ENCODE data around the gene ADAM19.

Gene ADAM19

DNA sequence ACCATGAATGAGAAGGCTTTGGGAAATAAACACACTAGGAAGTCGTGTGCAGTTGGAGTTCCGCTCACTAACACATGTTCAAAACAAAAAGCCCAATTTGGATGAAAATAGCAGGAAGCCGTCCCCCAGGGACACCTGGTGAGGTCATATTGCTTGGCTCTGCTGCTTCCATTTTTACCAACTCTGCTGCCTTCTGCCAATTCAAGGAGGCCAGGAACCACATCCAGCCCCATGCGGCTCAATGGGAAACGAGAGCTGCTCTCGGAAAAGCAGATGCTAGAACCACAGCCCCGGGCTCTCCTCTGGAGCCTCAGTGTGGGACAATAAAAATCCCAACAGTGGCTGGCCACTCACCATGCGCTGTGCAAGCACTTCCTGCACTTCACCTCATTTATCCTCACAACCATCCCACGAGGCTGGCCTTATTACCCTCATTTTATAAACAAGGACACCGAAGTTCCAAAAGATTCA, 13.4 kb downstream of the ADAM19 start:
- peak; percentile 54 for DNase-seq (ENCODE audit: low read depth)

DNA sequence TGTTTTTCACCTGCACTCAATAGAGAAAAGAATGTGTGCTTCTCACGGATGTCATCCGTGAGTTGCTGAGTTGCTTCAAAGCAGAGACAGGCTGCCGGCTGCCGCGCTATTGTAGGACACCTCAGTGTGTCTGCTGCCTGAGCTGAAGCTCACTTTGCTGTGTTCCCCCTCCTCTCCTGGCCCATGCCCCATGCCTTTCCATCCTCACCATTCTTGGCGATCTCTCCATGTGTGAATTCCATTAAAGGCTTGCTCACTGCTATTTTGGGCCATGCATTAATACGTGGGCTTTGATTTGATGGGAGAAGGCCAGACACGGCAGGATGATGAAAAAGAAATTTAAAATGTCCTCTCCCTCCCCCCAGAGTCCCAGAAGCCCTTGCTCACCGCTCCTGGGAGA, 14.5 kb downstream of the ADAM19 start:
- no peak for DNase-seq (ENCODE audit: low read depth)

DNA sequence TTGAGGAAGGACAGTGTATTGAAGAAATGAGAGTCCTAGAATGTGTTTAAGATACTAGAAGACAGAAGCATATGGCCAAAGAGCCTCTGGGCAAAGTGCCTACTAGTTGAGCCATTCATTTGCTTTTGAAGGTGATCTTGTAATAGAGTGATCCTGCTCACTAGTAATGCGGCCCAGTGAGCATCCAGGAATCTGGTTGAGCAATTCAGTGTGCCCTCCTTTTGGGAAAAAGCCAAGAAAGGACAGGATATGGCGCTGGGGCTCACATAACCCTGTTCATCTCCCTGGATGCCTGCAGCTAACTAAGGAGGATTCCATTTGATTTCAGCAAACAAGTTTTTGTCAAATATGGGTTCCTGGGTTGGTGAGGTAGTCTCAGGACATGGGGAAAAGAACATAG, 16.3 kb downstream of the ADAM19 start:
- peak; percentile 93 for DNase-seq (ENCODE audit: low read depth)

DNA sequence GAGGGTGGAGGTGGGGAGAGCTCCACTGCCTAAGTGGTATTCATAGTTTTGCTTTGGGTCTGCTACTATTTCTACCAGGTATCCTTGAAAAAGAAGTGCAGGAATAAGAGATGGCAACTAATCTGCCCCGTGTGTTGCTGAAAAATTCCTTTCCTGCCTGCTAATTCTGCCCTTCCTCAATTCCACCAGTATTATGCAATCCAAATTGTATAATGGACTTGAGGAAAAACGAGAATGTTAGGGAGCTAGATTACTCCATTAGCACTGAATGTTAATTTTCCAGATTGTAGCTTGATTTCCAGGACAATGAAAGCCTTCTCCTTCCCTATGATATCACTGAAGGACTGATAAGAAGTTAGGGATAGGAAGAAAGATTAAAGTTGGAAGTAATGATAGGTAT, 16.9 kb downstream of the ADAM19 start:
- DNase-seq (ENCODE audit: low read depth) = peak; percentile 43

DNA sequence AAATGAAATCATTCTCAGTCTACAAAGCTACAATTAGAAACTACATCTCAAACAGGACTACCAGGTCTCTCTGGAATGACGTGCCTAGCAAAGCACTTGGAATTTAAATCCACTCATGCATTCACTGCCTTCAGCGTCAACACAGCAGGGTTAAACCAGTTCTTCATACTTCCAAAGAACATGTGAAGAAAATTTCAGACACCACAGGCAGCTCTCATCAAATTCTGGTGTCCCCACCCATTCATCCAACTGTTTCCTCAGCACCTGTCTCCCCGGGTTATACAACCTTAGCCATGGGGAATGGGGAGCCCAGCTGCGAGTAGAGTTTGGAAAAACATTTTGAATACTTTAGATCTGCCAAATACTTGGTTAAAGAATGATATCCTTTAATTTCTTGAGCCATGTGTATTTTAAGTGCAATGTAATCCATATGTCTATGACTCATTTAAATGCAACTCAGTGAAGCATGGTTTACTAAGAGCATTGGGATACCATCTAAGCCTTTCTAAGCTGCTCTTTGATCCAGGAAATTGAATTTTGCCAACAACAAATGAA, 17.5 kb downstream of the ADAM19 start:
- peak; percentile 89 for DNase-seq (ENCODE audit: low read depth)

DNA sequence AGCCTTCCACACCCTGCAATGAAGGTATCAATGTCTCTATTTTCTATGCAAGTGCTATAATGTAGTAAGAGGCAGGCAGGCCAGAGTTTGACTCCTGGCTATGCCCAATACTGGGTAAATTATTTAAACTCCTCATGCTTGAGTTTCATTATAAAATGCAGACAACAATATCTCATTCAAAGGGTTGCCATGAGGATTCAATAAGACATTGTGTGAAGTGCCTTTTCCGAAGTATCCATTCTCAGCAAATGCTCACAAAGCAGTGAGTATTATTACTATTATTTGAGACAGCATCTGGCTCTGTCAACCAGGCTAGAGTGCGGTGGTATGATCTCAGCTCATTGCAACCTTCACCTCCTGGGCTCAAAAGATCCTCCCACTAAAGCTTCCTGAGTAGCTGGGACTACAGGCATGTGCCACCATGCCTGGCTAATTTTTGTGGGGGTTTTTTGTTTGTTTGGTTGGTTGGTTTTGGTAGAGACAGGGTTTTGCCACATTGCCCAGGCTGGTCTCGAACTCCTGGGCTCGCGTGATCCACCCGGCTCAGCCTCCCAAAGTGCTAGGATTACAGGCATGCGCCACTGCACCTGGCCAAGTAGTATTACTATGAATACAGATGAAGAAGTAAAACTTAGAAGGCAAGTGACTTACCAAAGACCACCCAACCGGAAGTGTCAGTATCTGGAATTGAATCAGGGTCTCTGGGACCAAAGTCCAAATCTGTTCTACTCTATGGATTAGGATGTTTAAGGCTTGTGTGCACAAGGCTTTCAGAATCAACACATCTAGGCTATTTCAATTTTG, 18.8 kb downstream of the ADAM19 start:
- DNase-seq (ENCODE audit: low read depth) = no peak

DNA sequence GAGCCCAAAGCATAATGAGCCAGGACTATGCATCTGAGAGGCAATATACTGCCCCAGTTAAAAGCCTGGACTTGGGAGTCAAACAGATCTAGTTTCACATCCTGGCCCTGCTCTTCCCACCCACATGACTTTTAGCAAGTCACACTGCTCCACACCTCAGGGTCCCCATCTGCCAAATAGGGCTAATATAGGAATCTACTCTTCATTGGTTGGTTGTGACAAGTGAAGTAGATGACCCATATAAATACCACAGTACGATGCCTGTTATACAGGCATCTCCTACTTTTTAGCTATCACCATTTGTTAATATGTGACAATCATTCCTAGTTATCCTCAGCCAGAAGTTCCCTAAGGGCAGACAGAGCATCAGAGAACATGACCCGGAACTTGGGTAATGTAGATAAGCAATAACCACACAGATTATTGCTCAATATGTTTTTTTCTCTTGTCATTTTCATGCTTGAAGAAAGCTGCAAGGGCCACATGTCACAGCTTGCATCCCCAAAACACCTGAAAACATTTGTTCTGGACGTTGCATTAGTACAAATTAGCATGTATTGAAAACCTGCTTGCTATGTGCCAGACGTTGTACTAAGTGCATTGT, 20.4 kb downstream of the ADAM19 start:
- no peak for DNase-seq (ENCODE audit: low read depth)

DNA sequence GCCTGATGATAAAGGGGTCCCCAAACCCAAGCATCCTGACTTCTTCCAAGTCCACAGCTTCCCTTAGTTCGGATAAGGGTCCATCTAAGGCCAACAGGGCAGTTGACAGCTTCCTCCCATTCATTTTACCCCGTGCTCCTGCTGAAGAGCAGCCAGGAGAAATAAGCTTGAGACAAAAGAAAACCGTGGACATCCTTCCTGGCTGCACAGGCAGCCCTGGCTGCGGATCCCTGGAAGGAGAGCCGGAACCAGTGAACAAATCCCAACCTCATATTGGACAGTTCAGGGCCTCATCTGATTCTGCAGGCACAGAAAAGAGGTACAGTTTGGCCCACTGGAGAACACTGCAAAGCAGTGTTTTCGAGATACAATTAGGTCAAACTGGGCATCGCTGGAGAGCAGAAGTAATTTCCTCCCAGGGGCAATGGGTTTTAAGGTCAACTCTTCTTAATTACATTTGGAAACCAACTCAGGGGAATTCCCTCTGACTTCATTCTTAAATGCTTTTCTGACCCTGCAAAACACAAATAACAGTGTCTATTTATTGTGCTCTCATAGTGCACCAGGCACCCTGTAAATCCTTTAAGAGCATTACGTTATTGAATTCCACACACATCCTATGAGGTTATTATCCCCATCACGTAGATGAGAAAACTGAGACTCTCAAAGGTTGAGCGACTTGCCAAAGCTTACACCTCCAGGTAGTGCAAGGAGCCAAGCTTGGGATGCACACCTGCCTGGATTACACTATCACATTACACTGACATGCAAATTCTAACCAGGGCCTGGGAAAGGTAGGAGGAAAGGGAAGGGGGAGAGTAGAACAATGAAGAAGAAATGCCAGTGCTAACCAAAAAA, 21.2 kb downstream of the ADAM19 start:
- no peak for DNase-seq (ENCODE audit: low read depth)

DNA sequence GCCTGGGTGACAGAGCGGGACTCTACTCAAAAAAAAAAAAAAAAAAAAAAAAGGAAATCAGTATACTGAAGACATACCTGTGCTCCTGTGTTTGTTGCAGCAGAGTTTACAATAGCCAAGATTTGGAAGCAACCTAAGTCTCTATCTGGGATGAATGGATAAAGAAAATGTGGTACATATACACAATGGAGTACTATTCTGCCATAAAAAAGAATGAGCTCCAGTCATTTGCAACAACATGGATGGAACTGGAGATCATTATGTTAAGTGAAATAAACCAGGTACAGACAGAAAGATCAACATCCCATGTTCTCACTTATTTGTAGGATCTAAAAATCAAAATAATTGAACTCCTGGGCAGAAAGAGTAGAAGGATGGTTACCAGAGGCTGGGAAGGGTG, 22.9 kb downstream of the ADAM19 start:
- no peak for DNase-seq (ENCODE audit: low read depth)

DNA sequence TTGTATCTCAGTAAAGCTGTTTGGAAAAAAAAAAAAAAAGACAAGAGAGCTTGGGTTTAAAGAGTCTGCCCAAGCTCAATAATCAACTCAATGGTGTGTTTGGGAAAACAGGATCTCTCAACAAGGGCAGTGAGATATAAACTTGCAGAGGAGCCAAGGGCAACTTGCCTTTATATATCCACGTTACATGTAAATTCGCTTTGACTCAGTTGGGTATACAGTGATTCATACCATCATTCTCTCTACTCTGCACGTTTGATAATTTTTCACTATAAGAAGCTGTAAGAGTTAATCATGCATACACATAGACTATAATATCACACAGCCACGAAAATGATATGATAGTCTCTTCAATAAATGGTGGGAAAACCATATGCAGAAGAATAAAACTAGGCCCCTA, 24.9 kb downstream of the ADAM19 start:
- DNase-seq (ENCODE audit: low read depth) = peak; percentile 49

DNA sequence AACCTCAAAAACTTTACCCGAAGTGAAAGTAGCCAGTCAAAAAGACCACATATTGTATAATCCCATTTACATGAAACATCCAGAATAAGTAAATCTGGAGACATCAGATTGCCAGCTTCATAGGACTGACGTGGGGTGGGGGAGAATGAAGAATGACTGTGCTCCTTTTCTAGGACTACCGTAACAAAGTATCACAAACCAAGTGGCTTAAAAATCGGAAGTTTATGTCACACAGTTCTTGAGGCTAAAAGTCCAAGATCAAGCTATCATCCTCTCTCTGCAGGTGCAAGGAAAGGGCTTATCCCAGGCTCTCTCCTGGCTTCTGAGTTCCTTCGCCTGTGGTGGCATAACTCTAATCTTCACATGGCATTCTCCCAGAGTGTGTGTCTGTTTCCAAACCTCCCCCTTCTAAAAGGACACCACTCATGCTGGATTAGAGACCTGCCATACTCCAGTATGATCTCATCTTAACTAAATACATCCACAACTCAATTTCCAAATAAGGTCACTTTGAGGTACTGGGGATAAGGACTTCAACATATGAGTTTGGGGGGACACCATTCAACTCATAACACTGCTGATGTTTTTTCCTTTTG, 25.5 kb downstream of the ADAM19 start:
- DNase-seq (ENCODE audit: low read depth) = peak; percentile 36

DNA sequence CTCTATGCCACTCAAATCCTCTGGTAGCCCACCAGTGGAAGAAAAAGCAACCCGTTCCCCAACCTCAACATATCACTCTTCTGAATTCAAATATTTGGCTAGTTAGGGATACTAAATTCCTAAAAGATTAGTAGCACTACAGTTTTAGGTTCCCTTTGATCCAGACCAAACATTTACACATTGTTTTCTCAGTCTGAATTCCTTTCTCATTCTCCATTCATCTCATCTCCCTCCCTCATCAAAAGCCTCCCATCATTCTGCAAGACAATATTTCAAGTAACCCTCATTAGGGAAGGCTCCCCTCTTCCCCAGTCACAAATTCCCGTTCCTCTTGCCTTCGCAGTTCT, 26.3 kb downstream of the ADAM19 start:
- peak; percentile 65 for DNase-seq (ENCODE audit: low read depth)

DNA sequence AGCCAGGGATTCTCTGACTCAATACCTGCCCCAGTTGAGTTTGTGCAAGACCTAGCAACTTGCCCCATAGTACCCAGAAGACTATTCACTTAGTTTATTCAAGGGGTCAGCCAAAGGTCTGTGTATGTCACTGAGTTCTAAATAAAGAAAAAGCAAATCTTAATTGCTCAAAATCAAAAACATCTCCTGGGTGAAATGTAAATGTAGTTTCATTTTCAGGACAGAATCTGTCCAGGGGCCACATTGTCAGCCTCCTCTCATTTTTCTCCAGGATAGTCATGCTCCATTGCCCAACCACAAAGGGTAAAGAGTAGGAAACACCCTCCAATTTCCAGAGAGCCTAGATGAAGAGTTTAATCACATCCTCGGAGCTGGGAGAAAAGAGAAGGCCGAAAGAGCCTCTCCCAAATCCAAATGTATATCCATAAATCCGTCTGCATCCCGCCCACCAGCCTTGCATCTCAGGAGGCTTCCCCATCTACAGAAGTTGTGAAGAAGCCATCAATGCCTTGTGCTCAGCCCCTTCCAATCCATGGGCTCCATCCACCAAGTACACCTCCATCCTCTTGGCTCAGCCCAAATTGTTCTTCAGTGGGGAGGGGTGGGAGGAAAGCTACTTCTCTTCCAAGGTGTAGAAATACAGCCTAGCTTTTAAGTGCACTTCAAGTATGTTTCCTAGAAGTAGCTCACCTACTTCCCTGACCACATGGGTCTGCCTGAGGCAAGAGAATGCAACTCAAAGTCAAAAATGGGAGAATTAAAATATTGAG, 26.9 kb downstream of the ADAM19 start:
- DNase-seq (ENCODE audit: low read depth) = peak; percentile 84

DNA sequence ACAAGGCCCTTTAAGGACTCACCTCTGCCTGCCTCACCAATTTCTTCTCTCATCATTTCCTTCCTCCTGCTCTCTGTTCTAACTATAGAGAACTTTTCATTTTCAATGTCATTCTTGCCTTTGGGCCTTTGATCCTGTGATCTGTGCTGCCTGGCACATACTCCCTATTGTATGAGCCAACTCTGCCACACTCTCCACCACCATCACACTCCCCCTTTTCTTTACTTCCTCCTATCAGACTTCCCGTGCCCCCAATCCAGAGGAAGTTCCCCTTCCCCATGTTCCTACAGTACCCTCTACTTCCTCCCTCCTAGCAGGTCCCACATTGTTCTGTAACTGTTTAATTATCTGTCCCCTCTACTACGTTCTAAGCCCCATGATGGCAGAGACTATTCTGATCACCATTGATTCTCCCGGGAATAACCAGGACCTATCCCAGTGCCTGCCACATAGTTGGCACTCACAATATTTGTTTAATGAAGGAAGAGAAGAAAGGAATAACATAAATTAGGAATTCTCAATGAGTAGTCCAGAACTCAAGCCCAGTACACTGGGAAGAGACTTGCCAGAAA, 27.5 kb downstream of the ADAM19 start:
- no peak for DNase-seq (ENCODE audit: low read depth)

DNA sequence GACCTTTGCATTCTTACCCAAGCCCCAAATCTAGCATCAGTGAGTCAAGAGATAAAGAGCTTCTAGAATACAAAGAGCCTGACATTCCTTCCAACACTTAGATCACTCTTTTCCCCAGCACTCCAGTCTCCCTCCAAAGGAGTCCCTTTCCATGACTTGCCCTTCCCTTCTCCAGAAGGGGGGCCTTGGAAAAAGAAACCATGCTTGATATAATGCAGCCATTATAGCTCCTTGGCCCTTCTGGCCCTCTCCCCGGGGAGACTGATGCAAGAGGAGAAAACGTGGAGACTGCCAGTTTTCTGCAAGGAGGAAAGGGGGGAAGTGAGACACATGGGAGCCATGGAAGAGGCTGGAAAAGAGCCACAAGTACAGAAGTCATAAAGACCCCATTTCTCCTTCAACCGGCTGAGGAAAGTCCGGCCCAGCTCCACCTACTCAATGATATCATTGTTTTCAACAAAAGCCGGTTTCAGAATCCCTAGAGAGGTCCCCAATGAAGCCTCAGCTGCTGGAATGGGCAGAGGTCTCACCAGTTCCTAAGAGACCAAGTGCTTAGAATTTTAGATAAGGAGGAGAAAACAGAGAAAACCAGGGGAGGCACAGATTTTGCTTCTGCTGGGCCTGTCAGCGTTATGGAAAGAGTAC, 29.0 kb downstream of the ADAM19 start:
- DNase-seq (ENCODE audit: low read depth) = no peak

DNA sequence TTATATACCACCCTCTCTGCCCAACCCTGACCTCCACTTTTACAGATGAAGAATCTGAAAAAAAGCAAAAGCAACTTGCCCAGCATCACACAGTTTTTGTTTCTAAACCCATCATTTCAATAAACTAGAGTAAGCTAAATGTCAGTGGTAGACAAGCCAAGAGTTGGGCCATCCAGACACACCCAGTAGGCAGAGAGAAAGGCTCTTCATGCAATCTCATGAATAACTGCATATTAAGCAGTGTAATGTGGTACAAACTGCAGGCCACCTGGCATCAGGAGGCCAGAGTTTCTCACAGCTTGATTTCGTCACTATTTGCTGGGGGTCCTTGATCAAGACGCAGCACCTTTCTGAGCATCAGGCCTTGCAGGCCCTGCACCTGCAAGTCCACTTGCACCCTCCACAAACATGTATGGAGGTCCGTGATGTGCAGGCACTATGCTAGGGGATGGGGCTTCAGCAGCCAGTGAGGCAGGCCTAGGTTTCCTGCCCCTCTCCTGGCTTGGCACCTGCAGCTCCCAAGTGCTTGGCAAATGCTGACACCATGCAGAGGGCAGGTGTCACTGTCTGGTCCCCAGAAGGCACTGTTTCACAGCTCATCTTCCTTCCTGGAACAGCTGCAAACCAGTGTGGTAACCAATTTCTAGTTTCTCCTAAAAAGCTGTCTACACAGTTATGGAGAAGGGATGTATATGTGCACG, 29.8 kb downstream of the ADAM19 start:
- no peak for DNase-seq (ENCODE audit: low read depth)

DNA sequence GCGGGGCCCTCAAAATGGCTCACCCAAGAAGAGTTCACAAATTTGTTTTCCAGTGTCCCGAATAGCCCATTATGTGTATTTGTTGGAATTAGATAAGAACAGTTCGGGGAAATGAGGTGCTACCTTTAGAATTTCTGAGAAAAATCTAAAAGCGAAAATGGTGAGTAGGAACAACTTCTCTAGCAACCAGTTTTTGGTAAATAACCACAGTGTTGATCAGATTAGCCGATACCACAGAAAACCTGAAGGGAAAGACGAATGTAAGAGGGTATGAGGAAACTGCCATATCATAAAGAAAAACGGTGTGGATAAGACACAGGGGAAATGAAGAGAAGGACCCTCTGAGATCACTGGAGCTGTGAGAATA, 31.0 kb downstream of the ADAM19 start:
- DNase-seq (ENCODE audit: low read depth) = no peak

DNA sequence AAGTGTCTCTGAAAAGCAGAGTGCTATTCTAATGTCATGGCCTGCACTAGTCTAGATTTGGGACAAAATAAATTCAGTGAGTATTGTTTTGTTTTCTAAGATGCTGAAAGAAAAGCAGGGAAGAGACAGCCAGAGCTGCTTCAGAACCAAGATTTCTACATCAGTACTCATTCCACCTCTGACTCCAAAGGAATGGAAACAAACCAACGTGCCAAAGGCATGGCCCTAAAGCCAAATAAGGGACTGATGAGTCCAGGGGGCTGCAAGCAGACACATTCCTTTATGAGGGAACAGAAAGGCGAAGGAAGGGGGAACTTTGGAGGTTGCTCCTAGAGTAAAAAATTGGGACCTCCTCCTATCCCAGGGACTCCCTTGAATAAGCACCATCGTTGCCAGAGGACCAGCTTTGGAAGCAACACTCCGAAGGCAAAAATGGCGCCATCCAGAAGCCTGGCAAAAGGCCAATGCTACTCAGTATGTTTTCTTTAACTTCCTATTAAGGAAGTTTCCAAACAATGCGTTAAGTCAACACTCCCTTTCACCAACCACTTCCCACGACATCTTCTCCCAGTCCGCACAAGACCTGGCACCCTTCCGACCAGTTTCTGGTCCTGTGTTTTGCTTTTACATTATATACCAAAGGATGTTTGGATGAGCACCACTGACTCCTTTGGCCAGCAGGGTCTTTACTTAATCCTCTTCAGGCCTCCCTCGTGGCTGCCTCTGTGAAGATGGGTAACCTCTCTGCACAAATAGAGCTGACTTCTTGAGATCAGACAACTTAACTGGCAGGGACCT, 31.6 kb downstream of the ADAM19 start:
- DNase-seq (ENCODE audit: low read depth) = no peak
